ENCODE results near the gene ANO8. TPM values are rescaled to one million over a fixed set of nuclear protein-coding genes. Genes with fewer than 3 reads are reported as not detected.

The ANO8 gene
- total and polyA plus RNA-seq, 2 of the 13 experiments (the other 11 are each of a cell fraction or from before 2014, with no cell fraction given): 1.8 to 3.5 TPM

GRCh38 chr19:17303167-17303939 lies 31.3 kb downstream of the ANO8 start, which contains the start of gene ABHD8 (continued):
- TF ChIP-seq HMGXB4 (CRISPR knock-in tag; IDR thresholded peaks at IDR 0.05; ENCODE audit: borderline replicate concordance in 1 of 2, low read depth in 1 of 2): peak; percentile 67 to 90
- TF ChIP-seq TFE3 (CRISPR knock-in tag; IDR thresholded peaks at IDR 0.05): no peak
- 0 out of 2 replicates have a peak, but pooled peaks have one; percentile 34 for TF ChIP-seq HOMEZ (CRISPR knock-in tag; IDR thresholded peaks at IDR 0.05; ENCODE audit: low read depth)
- no peak for TF ChIP-seq JARID2 (CRISPR knock-in tag; IDR thresholded peaks at IDR 0.05; ENCODE audit: insufficient replicate concordance)
- no peak for TF ChIP-seq KDM3A (CRISPR knock-in tag; IDR thresholded peaks at IDR 0.05; ENCODE audit: low read depth)
- peak; percentile 29; the same call in 1 of the 2 replicates for TF ChIP-seq ZNF614 (CRISPR knock-in tag; IDR thresholded peaks at IDR 0.05; ENCODE audit: borderline replicate concordance)
- TF ChIP-seq HOXA3 (CRISPR knock-in tag; IDR thresholded peaks at IDR 0.05): peak; percentile 69; the same call in 1 of the 2 replicates
- 0 out of 2 replicates have a peak, but pooled peaks have one; percentile 15 for TF ChIP-seq ELF3 (CRISPR knock-in tag; IDR thresholded peaks at IDR 0.05)
- no peak for TF ChIP-seq SMAD1 (CRISPR knock-in tag; IDR thresholded peaks at IDR 0.05; ENCODE audit: borderline replicate concordance, low read depth)
- TF ChIP-seq NR1H2 (CRISPR knock-in tag; IDR thresholded peaks at IDR 0.05; ENCODE audit: borderline replicate concordance, low read depth): no peak
- TF ChIP-seq KMT2B (CRISPR knock-in tag; IDR thresholded peaks at IDR 0.05): no peak; the same call in 1 of the 2 replicates
- no peak for TF ChIP-seq DBP (CRISPR knock-in tag; IDR thresholded peaks at IDR 0.05; ENCODE audit: not compliant biosample characterization)
- no peak for TF ChIP-seq ZNF597 (CRISPR knock-in tag; IDR thresholded peaks at IDR 0.05)
- TF ChIP-seq IRF9 (CRISPR knock-in tag; IDR thresholded peaks at IDR 0.05; ENCODE audit: borderline replicate concordance): peak; percentile 36; the same call in 1 of the 2 replicates
- peak; percentile 79; the same call in 1 of the 2 replicates for TF ChIP-seq THRA (CRISPR knock-in tag; IDR thresholded peaks at IDR 0.05; ENCODE audit: borderline replicate concordance)
- TF ChIP-seq ZNF576 (CRISPR knock-in tag; IDR thresholded peaks at IDR 0.05): no peak
- peak; percentile 100 for TF ChIP-seq ZSCAN29 (CRISPR knock-in tag; conservative IDR thresholded peaks at IDR 0.05)
